RWPE2 (cell line): Measurements from ENCODE around the gene UBR4.

Experiments
- ATAC-seq: fragments of 200-7000 bp; cut with Tn5 transposase; 3 replicates; pipeline ENCODE4 v1.9.1; 2021; ENCODE audit warnings: low read depth
- DNase-seq: peaks from one replicate; pipeline ENCODE4 v3.0.0-alpha.2; 2020; ENCODE audit warnings: low spot score
- H3K27ac ChIP-seq: fragments of 450-650 bp; 2 replicates; pipeline ENCODE4 v1.5.1; 2017; ENCODE audit warnings: mild to moderate bottlenecking; ENCODE audit not compliant: poor library complexity, severe bottlenecking
- H3K27me3 ChIP-seq: fragments of 250-450 bp; sonication (Bioruptor Pico); 2 replicates; pipeline ENCODE4 v1.5.1; 2021; ENCODE audit warnings: mild to moderate bottlenecking, moderate library complexity; ENCODE audit not compliant: insufficient read depth, poor library complexity, severe bottlenecking
- H3K36me3 ChIP-seq: fragments of 250-450 bp; sonication (Bioruptor Pico); 2 replicates; pipeline ENCODE4 v1.5.1; 2020; ENCODE audit warnings: low read depth, mild to moderate bottlenecking, moderate library complexity
- H3K4me1 ChIP-seq: fragments of 250-450 bp; sonication (Bioruptor Pico); 2 replicates; pipeline ENCODE4 v1.5.1; 2021; ENCODE audit warnings: mild to moderate bottlenecking, moderate library complexity; ENCODE audit not compliant: insufficient read depth, poor library complexity, severe bottlenecking
- H3K4me3 ChIP-seq: fragments of 250-450 bp; sonication (Bioruptor Pico); 2 replicates; pipeline ENCODE4 v1.5.1; 2021; ENCODE audit warnings: mild to moderate bottlenecking, moderate library complexity; ENCODE audit not compliant: severe bottlenecking
- H3K9me3 ChIP-seq: fragments of 250-450 bp; sonication (Bioruptor Pico); 2 replicates; pipeline ENCODE4 v1.5.1; 2021; ENCODE audit warnings: mild to moderate bottlenecking, moderate library complexity; ENCODE audit not compliant: severe bottlenecking
- TF ChIP-seq, protein P1 (sequence below): fragments of 450-650 bp; IDR thresholded peaks from one replicate; pipeline ENCODE4 v1.5.1; 2017; ENCODE audit warnings: mild to moderate bottlenecking, moderate library complexity; ENCODE audit not compliant: poor library complexity, severe bottlenecking

UBR4 gene

DNA sequence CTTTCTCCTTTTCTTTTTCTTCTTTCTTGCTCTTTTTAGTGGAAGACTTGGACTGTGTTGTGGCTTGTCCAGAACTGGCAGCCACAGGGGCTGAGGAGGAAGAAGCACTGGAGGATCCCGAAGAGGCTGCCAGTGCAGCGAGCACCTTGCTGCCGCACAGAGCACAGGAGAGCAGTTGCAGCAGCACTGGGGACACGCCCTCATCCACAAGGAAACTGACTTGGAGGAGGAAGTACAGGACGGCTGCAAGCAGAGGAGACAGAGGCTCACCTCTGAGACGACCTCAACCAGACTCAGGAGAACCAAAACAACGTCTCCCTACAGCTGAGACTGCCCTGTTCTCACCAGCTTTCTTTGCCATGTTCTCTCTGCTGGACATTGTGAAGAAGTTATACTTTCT lies 88.9 kb downstream of the UBR4 start:
- DNase-seq (no peak), ATAC-seq (no peak)
- Histone ChIP-seq H3K9me3 (no peaks in the 10 kb centered on the region), H3K27ac (no peak overlapping the region), H3K36me3 (peaks cover 96% of the 10 kb centered on the region), H3K4me1 (no peaks in the 10 kb centered on the region), H3K4me3 (no peak overlapping the region), H3K27me3 (no peaks in the 10 kb centered on the region)
- TF ChIP-seq, protein P1, sequence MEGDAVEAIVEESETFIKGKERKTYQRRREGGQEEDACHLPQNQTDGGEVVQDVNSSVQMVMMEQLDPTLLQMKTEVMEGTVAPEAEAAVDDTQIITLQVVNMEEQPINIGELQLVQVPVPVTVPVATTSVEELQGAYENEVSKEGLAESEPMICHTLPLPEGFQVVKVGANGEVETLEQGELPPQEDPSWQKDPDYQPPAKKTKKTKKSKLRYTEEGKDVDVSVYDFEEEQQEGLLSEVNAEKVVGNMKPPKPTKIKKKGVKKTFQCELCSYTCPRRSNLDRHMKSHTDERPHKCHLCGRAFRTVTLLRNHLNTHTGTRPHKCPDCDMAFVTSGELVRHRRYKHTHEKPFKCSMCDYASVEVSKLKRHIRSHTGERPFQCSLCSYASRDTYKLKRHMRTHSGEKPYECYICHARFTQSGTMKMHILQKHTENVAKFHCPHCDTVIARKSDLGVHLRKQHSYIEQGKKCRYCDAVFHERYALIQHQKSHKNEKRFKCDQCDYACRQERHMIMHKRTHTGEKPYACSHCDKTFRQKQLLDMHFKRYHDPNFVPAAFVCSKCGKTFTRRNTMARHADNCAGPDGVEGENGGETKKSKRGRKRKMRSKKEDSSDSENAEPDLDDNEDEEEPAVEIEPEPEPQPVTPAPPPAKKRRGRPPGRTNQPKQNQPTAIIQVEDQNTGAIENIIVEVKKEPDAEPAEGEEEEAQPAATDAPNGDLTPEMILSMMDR = no peak

GRCh38 chr1:19120070-19120469 lies 90.0 kb downstream of the UBR4 start:
- no peak overlapping the region for H3K27ac ChIP-seq
- no peaks in the 10 kb centered on the region for H3K27me3 ChIP-seq
- ATAC-seq = no peak
- H3K4me1 ChIP-seq = no peaks in the 10 kb centered on the region
- H3K4me3 ChIP-seq = no peak overlapping the region
- DNase-seq = no peak
- TF ChIP-seq, protein P1 = no peak
- peaks cover 96% of the 10 kb centered on the region for H3K36me3 ChIP-seq
- no peaks in the 10 kb centered on the region for H3K9me3 ChIP-seq

- DNase-seq (no peak), ATAC-seq (no peak)
- Histone ChIP-seq H3K36me3 (peaks cover 100% of the 10 kb centered on the region), H3K4me3 (no peak overlapping the region), H3K27ac (no peak overlapping the region), H3K27me3 (no peaks in the 10 kb centered on the region), H3K4me1 (no peaks in the 10 kb centered on the region), H3K9me3 (no peaks in the 10 kb centered on the region)
- TF ChIP-seq, protein P1 = no peak
Observed at GRCh38 chr1:19115082-19115808, 94.8 kb downstream of the UBR4 start.

DNA sequence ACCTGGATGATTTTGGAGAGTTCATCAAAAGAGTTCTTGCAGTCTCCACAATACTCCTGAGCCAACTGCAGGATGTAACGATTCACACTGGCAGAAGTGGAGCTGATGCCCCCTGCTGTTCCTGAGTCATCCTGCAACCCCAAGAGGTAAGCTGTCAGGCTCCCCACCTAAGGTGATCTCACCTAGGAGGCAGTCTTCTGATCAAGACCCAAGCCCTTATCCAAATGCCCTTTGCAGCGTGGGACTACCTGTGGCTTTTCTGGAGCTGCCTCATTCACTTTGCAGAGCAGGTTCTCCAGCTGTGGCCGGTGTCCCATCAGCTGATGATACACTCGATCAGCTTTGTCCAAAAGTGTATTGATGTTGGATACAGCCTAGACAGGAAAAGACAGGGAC lies 96.4 kb downstream of the UBR4 start:
- Histone ChIP-seq H3K9me3 (no peaks in the 10 kb centered on the region), H3K27me3 (no peaks in the 10 kb centered on the region), H3K27ac (no peak overlapping the region), H3K4me1 (no peaks in the 10 kb centered on the region), H3K4me3 (no peak overlapping the region), H3K36me3 (peaks cover 100% of the 10 kb centered on the region)
- ATAC-seq (peak; percentile 79), DNase-seq (no peak)
- TF ChIP-seq, protein P1 = peak; percentile 53

- ATAC-seq = no peak
- no peak overlapping the region for H3K27ac ChIP-seq
- H3K4me3 ChIP-seq = no peak overlapping the region
- H3K9me3 ChIP-seq = no peaks in the 10 kb centered on the region
- H3K4me1 ChIP-seq = no peaks in the 10 kb centered on the region
- H3K36me3 ChIP-seq = peaks cover 100% of the 10 kb centered on the region
- no peaks in the 10 kb centered on the region for H3K27me3 ChIP-seq
- TF ChIP-seq, protein P1 = no peak
- DNase-seq = no peak
Observed at GRCh38 chr1:19112891-19113696, 97.0 kb downstream of the UBR4 start.
